Astrocyte (in vitro differentiated cells and primary cell): ENCODE data around the gene FCER1G. TPM values are rescaled to one million over a fixed set of nuclear protein-coding genes. Genes with fewer than 3 reads are reported as not detected.

Source experiments
- DNase-seq: peaks from one replicate; pipeline ENCODE4 v3.0.0-alpha.2; 2010; ENCODE audit warnings: low read depth
- FAIRE-seq: peaks from 2 replicates; lab custom pipeline; 2011; peaks lifted over from hg19 to GRCh38; lab: Jason Lieb, UNC
- H2AFZ ChIP-seq: 2 replicates; pipeline ENCODE4 v1.6.0; 2012; ENCODE audit warnings: low read depth, low read length, inconsistent platforms
- H3K27ac ChIP-seq: 2 replicates; pipeline ENCODE4 v1.5.1; 2011; ENCODE audit warnings: low read depth, low read length, inconsistent platforms
- H3K27me3 ChIP-seq: 2 replicates; pipeline ENCODE4 v1.6.0; 2011; ENCODE audit warnings: low read length, inconsistent platforms; ENCODE audit not compliant: insufficient read depth
- H3K36me3 ChIP-seq: 2 replicates; pipeline ENCODE4 v1.5.1; 2011; ENCODE audit warnings: low read length, inconsistent platforms; ENCODE audit not compliant: insufficient read depth
- H3K4me1 ChIP-seq: 2 replicates; pipeline ENCODE4 v1.5.1; 2011; ENCODE audit warnings: low read length, inconsistent platforms; ENCODE audit not compliant: insufficient read depth
- H3K4me2 ChIP-seq: 2 replicates; pipeline ENCODE4 v1.6.0; 2012; ENCODE audit warnings: low read length, inconsistent platforms
- H3K4me3 ChIP-seq: 2 replicates; pipeline ENCODE4 v1.5.1; 2011; ENCODE audit warnings: low read depth, mild to moderate bottlenecking, low read length, inconsistent platforms; ENCODE audit not compliant: insufficient read depth
- H3K79me2 ChIP-seq: 2 replicates; pipeline ENCODE4 v1.6.0; 2012; ENCODE audit warnings: mild to moderate bottlenecking, low read length, inconsistent platforms; ENCODE audit not compliant: insufficient read depth
- H3K9ac ChIP-seq: 2 replicates; pipeline ENCODE4 v1.6.0; 2012; ENCODE audit warnings: mild to moderate bottlenecking, low read length, inconsistent platforms
- H3K9me3 ChIP-seq: 2 replicates; pipeline ENCODE4 v1.5.1; 2012; ENCODE audit warnings: low read depth, mild to moderate bottlenecking, low read length, inconsistent platforms; ENCODE audit not compliant: insufficient read depth
- H4K20me1 ChIP-seq: 2 replicates; pipeline ENCODE4 v1.6.0; 2012; ENCODE audit warnings: low read length, inconsistent platforms; ENCODE audit not compliant: insufficient read depth
- H3K27ac Mint-ChIP-seq: one replicate; pipeline ENCODE4 v1.8.0; 2021; ENCODE audit warnings: mild to moderate bottlenecking, mixed read lengths; ENCODE audit not compliant: unreplicated experiment
- H3K27me3 Mint-ChIP-seq: one replicate; pipeline ENCODE4 v1.8.0; 2021; ENCODE audit warnings: low read depth, mixed read lengths; ENCODE audit not compliant: unreplicated experiment
- H3K36me3 Mint-ChIP-seq: one replicate; pipeline ENCODE4 v1.8.0; 2021; ENCODE audit warnings: low read depth, mixed read lengths; ENCODE audit not compliant: unreplicated experiment
- H3K4me1 Mint-ChIP-seq: one replicate; pipeline ENCODE4 v1.8.0; 2021; ENCODE audit warnings: low read depth, mixed read lengths; ENCODE audit not compliant: unreplicated experiment
- H3K4me3 Mint-ChIP-seq: one replicate; pipeline ENCODE4 v1.8.0; 2021; ENCODE audit warnings: mild to moderate bottlenecking, moderate library complexity, mixed read lengths; ENCODE audit not compliant: unreplicated experiment
- H3K9me3 Mint-ChIP-seq: one replicate; pipeline ENCODE4 v1.8.0; 2021; ENCODE audit warnings: mild to moderate bottlenecking, mixed read lengths; ENCODE audit not compliant: unreplicated experiment
- EZH2 ChIP-seq: IDR thresholded peaks from 2 replicates; pipeline ENCODE4 v1.6.1; 2012; ENCODE audit warnings: mild to moderate bottlenecking, low read length, inconsistent platforms; ENCODE audit not compliant: insufficient read depth
- total RNA-seq: library from RNA; stranded (reverse); gene quantifications from 2 replicates; pipeline ENCODE4 v1.2.1, GENCODE V29; 2021
- TF ChIP-seq, protein P1 (sequence below): IDR thresholded peaks from 2 replicates; pipeline ENCODE4 v1.5.1; 2011; ENCODE audit warnings: low read depth, mild to moderate bottlenecking, inconsistent platforms, low read length, moderate library complexity; ENCODE audit not compliant: insufficient read depth

The FCER1G gene
- total RNA-seq, 1 donor from 2014 or later = 0.68 TPM

DNA sequence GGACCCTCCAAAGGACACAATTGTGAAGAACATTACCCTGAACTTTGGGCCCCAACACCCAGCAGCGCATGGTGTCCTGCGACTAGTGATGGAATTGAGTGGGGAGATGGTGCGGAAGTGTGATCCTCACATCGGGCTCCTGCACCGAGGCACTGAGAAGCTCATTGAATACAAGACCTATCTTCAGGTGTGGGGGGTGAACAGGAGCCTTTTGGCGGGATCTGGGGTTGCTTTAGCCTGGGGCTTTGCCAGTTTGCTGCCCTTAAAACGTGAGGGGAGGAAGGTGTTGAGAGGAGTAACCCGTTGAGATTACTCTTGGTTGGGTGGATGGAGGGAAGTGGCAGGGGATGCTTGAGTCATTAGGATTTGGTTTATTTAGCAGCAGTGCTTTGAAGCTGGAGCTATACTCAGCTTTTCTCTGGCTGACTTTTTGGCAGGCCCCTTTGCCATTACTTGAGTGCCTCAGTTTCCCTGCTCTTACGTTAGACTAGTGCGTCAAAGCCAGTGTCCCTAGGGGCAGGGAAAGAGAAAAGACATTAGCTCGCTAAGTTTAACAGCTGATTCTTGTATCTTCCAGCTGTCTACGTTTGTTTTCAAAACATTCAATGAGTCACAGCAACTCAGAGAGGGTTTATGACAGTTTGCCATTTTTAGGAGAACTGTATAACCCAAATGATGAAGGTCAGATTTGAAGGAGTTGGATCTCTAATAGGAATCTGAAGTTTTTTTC is 8.5 kb upstream of the FCER1G start:
- peaks cover 21% of the 10 kb centered on the region for H4K20me1 ChIP-seq
- H3K4me1 Mint-ChIP-seq = peaks cover 9% of the 10 kb centered on the region
- H3K36me3 Mint-ChIP-seq = peaks cover 10% of the 10 kb centered on the region
- FAIRE-seq (no peak), DNase-seq (no peak)
- no peaks in the 10 kb centered on the region for H3K27me3 Mint-ChIP-seq
- H3K9me3 ChIP-seq = no peaks in the 10 kb centered on the region
- H3K9me3 Mint-ChIP-seq = no peaks in the 10 kb centered on the region
- no peak overlapping the region for H3K4me3 ChIP-seq
- no peak overlapping the region for H3K4me3 Mint-ChIP-seq
- H3K27me3 ChIP-seq = no peaks in the 10 kb centered on the region
- peaks cover 17% of the 10 kb centered on the region for H3K4me1 ChIP-seq
- peaks cover 36% of the 10 kb centered on the region for H3K79me2 ChIP-seq
- H3K27ac ChIP-seq = no peak overlapping the region
- peaks cover 41% of the 10 kb centered on the region for H3K36me3 ChIP-seq
- TF ChIP-seq, protein P1, sequence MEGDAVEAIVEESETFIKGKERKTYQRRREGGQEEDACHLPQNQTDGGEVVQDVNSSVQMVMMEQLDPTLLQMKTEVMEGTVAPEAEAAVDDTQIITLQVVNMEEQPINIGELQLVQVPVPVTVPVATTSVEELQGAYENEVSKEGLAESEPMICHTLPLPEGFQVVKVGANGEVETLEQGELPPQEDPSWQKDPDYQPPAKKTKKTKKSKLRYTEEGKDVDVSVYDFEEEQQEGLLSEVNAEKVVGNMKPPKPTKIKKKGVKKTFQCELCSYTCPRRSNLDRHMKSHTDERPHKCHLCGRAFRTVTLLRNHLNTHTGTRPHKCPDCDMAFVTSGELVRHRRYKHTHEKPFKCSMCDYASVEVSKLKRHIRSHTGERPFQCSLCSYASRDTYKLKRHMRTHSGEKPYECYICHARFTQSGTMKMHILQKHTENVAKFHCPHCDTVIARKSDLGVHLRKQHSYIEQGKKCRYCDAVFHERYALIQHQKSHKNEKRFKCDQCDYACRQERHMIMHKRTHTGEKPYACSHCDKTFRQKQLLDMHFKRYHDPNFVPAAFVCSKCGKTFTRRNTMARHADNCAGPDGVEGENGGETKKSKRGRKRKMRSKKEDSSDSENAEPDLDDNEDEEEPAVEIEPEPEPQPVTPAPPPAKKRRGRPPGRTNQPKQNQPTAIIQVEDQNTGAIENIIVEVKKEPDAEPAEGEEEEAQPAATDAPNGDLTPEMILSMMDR = no peak
- TF ChIP-seq EZH2 = no peak
- H3K9ac ChIP-seq = no peak overlapping the region
- no peak overlapping the region for H3K4me2 ChIP-seq
- H2AFZ ChIP-seq = no peak overlapping the region
- H3K27ac Mint-ChIP-seq = no peak overlapping the region

DNA sequence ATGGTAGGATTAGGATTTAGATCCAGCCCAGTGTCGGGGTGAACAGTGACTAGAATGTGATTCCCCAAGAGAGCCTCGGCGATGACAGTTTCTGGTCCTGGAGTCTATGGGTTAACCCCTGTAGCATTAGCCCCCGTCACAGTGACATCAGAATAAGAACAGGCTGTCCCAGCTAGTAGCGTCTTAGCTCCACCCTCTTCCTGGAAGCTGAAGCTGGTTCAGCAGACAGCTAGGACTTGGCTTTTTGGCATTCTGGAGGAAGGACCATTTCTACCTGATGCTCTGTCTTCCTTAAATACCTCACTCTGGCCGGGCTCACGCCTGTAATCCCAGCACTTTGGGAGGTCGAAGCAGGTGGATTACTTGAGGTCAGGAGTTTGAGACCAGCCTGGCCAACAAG is 7.9 kb upstream of the FCER1G start:
- H2AFZ ChIP-seq = no peak overlapping the region
- H3K9ac ChIP-seq = no peak overlapping the region
- peaks cover 16% of the 10 kb centered on the region for H3K36me3 Mint-ChIP-seq
- peaks cover 21% of the 10 kb centered on the region for H4K20me1 ChIP-seq
- no peaks in the 10 kb centered on the region for H3K27me3 ChIP-seq
- H3K27me3 Mint-ChIP-seq = no peaks in the 10 kb centered on the region
- H3K9me3 ChIP-seq = no peaks in the 10 kb centered on the region
- H3K36me3 ChIP-seq = peaks cover 43% of the 10 kb centered on the region
- H3K4me1 Mint-ChIP-seq = peaks cover 7% of the 10 kb centered on the region
- DNase-seq (no peak), FAIRE-seq (no peak)
- no peak overlapping the region for H3K27ac ChIP-seq
- H3K27ac Mint-ChIP-seq = no peak overlapping the region
- H3K4me3 ChIP-seq = no peak overlapping the region
- H3K4me2 ChIP-seq = no peak overlapping the region
- no peak overlapping the region for H3K4me3 Mint-ChIP-seq
- H3K79me2 ChIP-seq = peaks cover 35% of the 10 kb centered on the region
- H3K9me3 Mint-ChIP-seq = no peaks in the 10 kb centered on the region
- H3K4me1 ChIP-seq = peaks cover 13% of the 10 kb centered on the region
- TF ChIP-seq, protein P1 = no peak
- TF ChIP-seq EZH2 = no peak

DNA sequence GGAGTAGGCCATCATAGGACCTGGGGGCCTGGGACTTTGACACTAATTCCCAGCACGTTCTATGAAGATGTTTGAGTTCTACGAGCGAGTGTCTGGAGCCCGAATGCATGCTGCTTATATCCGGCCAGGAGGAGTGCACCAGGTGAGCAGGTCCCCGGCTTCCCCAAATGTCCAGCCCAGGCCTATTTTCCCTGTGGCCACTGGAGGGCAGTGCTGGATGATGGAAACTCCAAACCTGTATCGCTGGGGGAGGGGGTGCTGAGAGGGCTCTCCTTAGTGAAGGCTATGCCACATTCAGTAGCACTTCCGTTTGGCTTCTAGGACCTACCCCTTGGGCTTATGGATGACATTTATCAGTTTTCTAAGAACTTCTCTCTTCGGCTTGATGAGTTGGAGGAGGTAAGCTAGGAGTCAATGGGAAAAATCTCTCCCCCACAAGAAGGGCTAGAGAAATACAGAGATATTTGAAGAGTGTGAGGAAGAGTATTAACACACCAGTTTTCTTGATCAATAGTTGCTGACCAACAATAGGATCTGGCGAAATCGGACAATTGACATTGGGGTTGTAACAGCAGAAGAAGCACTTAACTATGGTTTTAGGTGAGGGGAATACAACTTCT is 5.2 kb upstream of the FCER1G start:
- H2AFZ ChIP-seq = no peak overlapping the region
- no peaks in the 10 kb centered on the region for H3K9me3 ChIP-seq
- no peak overlapping the region for H3K4me2 ChIP-seq
- Mint-ChIP-seq H3K27me3 (no peaks in the 10 kb centered on the region), H3K9me3 (no peaks in the 10 kb centered on the region), H3K4me1 (peaks cover 7% of the 10 kb centered on the region), H3K27ac (peak overlapping the region; percentile 10), H3K4me3 (no peak overlapping the region), H3K36me3 (peaks cover 30% of the 10 kb centered on the region)
- TF ChIP-seq EZH2 = no peak
- TF ChIP-seq, protein P1 = peak; percentile 92
- DNase-seq = peak; percentile 38
- H3K4me3 ChIP-seq = no peak overlapping the region
- no peak for FAIRE-seq
- no peaks in the 10 kb centered on the region for H3K27me3 ChIP-seq
- H3K4me1 ChIP-seq = peaks cover 6% of the 10 kb centered on the region
- H3K36me3 ChIP-seq = peaks cover 47% of the 10 kb centered on the region
- peaks cover 10% of the 10 kb centered on the region for H3K79me2 ChIP-seq
- no peak overlapping the region for H3K27ac ChIP-seq
- H3K9ac ChIP-seq = no peak overlapping the region
- H4K20me1 ChIP-seq = peaks cover 21% of the 10 kb centered on the region
